ENCODE results near the gene RTBDN. TPM values are rescaled to one million over a fixed set of nuclear protein-coding genes. Genes with fewer than 3 reads are reported as not detected.
A peak's percentile ranks its signal among the peaks of the same experiment; 100 is the strongest.

The RTBDN gene
- total and polyA plus RNA-seq, 2 experiments from 2014 or later: not detected

DNA sequence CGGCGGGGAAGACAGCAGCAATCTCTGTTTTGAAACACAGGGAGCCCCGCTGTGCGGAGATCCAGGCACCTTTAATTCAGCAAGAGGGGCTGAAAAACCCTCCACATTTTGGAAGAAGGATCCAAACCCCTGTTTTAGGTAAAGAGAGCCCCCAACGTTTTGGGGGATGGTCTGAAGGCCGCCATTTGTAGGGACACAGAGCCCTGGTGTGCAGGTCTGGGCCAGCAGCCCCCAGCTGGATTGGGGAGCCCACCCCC is 55.5 kb downstream of the RTBDN start:
- Histone ChIP-seq H3K4me1 (ENCODE audit: insufficient read depth) (peaks cover 20% of the 10 kb centered on the region), H3K27me3 (replicated peaks; ENCODE audit: insufficient read depth) (no peaks in the 10 kb centered on the region), H3K4me3 (peak overlapping the region; percentile 77), H3K9me2 (ENCODE audit: insufficient read depth) (no peaks in the 10 kb centered on the region), H3K27ac (peak overlapping the region; percentile 96), H4K20me1 (ENCODE audit: insufficient read depth) (no peaks in the 10 kb centered on the region), H3K4me2 (ENCODE audit: unreplicated experiment) (peak overlapping the region; percentile 94), H3K79me2 (ENCODE audit: insufficient read depth) (no peaks in the 10 kb centered on the region), H3K9me3 (ENCODE audit: low read depth) (no peaks in the 10 kb centered on the region), H3K9ac (peak overlapping the region; percentile 89), H3K36me3 (ENCODE audit: low read depth) (no peaks in the 10 kb centered on the region), H3F3A (ENCODE audit: insufficient read depth) (peaks cover 36% of the 10 kb centered on the region), H2AFZ (peak overlapping the region; percentile 81)
- DNase-seq: no peak
- 2 to 6% methylated on average over 6 of the region's 6 CpGs for WGBS, 2 experiments (ENCODE audit: low coverage in 1 of 2, low lambda C conversion rate in 2 of 2, missing lambda C conversion rate in 2 of 2)
- in situ Hi-C loops (cut with MboI): no loop called here
- TF ChIP-seq EZH2phosphoT487 (IDR thresholded peaks at IDR 0.05; ENCODE audit: insufficient read depth, low read depth) (no peak), EZH2 (IDR thresholded peaks at IDR 0.05; ENCODE audit: insufficient read depth, poor library complexity, severe bottlenecking) (no peak)

GRCh38 chr19:12778017-12778904 is 56.1 kb downstream of the RTBDN start:
- in situ Hi-C loops (cut with MboI): no loop called here
- Histone ChIP-seq H3K4me1 (ENCODE audit: insufficient read depth) (peaks cover 18% of the 10 kb centered on the region), H3K9ac (peak overlapping the region; percentile 89), H3K27me3 (replicated peaks; ENCODE audit: insufficient read depth) (no peaks in the 10 kb centered on the region), H3K36me3 (ENCODE audit: low read depth) (no peaks in the 10 kb centered on the region), H3K4me3 (peak overlapping the region; percentile 77), H4K20me1 (ENCODE audit: insufficient read depth) (no peaks in the 10 kb centered on the region), H3K9me2 (ENCODE audit: insufficient read depth) (no peaks in the 10 kb centered on the region), H3K9me3 (ENCODE audit: low read depth) (no peaks in the 10 kb centered on the region), H3K4me2 (ENCODE audit: unreplicated experiment) (peak overlapping the region; percentile 94), H3K27ac (peak overlapping the region; percentile 96), H3F3A (ENCODE audit: insufficient read depth) (peaks cover 41% of the 10 kb centered on the region), H3K79me2 (ENCODE audit: insufficient read depth) (no peaks in the 10 kb centered on the region), H2AFZ (peak overlapping the region; percentile 81)
- 1% methylated on average over 37 to 42 of the region's 44 CpGs for WGBS, 2 experiments (ENCODE audit: low coverage in 1 of 2, low lambda C conversion rate in 2 of 2, missing lambda C conversion rate in 2 of 2)
- TF ChIP-seq EZH2 (IDR thresholded peaks at IDR 0.05; ENCODE audit: insufficient read depth, poor library complexity, severe bottlenecking): no peak
- no peak for TF ChIP-seq EZH2phosphoT487 (IDR thresholded peaks at IDR 0.05; ENCODE audit: insufficient read depth, low read depth)
- peak; percentile 88 for DNase-seq

DNA sequence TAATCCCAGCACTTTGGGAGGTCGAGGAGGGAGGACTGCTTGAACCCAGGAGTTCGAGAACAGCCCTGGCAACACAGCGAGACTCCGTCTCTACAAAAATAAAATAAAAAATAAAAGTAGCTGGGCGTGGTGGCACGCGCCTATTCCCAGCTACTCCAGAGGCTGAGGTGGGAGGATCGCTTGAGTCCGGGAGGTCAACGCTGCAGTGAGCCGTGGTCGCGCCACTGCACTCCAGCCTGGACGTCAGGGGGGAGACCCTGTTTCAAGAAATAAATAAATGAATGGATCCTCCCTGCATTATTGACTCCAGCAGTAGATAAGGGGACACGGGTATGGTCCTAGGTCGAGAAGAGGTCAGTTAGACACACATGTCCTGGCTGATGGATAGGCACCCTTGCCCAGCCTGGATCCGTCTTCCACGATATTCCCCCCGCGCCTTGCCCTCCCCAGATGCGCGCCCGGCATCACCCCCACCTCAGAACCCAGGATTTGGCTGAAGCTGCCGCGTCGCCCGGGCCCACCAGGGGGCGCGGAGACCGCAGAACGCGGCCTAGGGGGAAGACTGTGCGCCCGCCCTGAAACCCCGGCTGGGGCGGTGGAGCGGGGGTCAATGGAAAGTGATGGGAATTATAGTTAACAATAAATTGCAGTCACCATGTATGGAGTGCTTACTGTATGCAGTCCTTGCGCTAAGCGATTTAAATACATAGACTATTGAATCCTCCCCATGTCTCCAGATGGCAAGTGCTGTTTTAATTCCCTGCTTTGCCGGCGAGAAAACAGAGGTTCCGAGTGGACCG is 57.0 kb downstream of the RTBDN start:
- no peaks in the 10 kb centered on the region for H3K9me2 ChIP-seq (ENCODE audit: insufficient read depth)

More for the DNA sequence above, 57.0 kb downstream of the RTBDN start:
- H3K4me2 ChIP-seq (ENCODE audit: unreplicated experiment): peak overlapping the region; percentile 94
- no peaks in the 10 kb centered on the region for H3K9me3 ChIP-seq (ENCODE audit: low read depth)
- in situ Hi-C loops (cut with MboI): no loop called here
- peak overlapping the region; percentile 89 for H3K9ac ChIP-seq
- peak; percentile 87 for DNase-seq
- H3K4me1 ChIP-seq (ENCODE audit: insufficient read depth): peaks cover 18% of the 10 kb centered on the region
- H2AFZ ChIP-seq: peak overlapping the region; percentile 81
- peak overlapping the region; percentile 77 for H3K4me3 ChIP-seq
- peak overlapping the region; percentile 96 for H3K27ac ChIP-seq
- 6 to 7% methylated on average over 43 of the region's 43 CpGs for WGBS, 2 experiments (ENCODE audit: low coverage in 1 of 2, low lambda C conversion rate in 2 of 2, missing lambda C conversion rate in 2 of 2)
- TF ChIP-seq EZH2phosphoT487 (IDR thresholded peaks at IDR 0.05; ENCODE audit: insufficient read depth, low read depth) (no peak), EZH2 (IDR thresholded peaks at IDR 0.05; ENCODE audit: insufficient read depth, poor library complexity, severe bottlenecking) (no peak)
- H3K79me2 ChIP-seq (ENCODE audit: insufficient read depth): no peaks in the 10 kb centered on the region
- peaks cover 41% of the 10 kb centered on the region for H3F3A ChIP-seq (ENCODE audit: insufficient read depth)
- H3K27me3 ChIP-seq (replicated peaks; ENCODE audit: insufficient read depth): no peaks in the 10 kb centered on the region
- no peaks in the 10 kb centered on the region for H3K36me3 ChIP-seq (ENCODE audit: low read depth)
- no peaks in the 10 kb centered on the region for H4K20me1 ChIP-seq (ENCODE audit: insufficient read depth)

Small RNA genes lying within 50 kb of the gene (microRNA-seq; reads per million reads assigned to microRNA genes)
- not detected for gene MIR5684 (ENCODE audit: borderline number of aligned reads)
- not detected for gene MIR6794 (ENCODE audit: borderline number of aligned reads)

Small RNA genes lying within 50 kb of the gene (small RNA-seq; reads per million reads assigned to genes)
- gene MIR5684 (ENCODE audit: low read depth, low replicate concordance) (not detected), gene MIR6794 (ENCODE audit: low read depth, low replicate concordance) (not detected)

Other genes with a start within 250 kb of the RTBDN start
- 4.0 and 11.8 TPM in 2 replicates for gene ZNF490, start 223.8 kb downstream of the RTBDN start, total RNA-seq (2014; rRNA removed; shearing (Covaris generic))
- 2.6 and 2.7 TPM in 2 replicates for gene ZNF490, start 223.8 kb downstream of the RTBDN start, polyA plus RNA-seq (2016; fragmentation: Nextera tagmentation; extraction: Ambion mirVana)
- gene ZNF791, start 223.7 kb downstream of the RTBDN start, total RNA-seq (2014; rRNA removed; shearing (Covaris generic)): 11.6 and 11.9 TPM in 2 replicates
- gene ZNF791, start 223.7 kb downstream of the RTBDN start, polyA plus RNA-seq (2016; fragmentation: Nextera tagmentation; extraction: Ambion mirVana): 12.6 and 14.5 TPM in 2 replicates
- 56.5 and 81.7 TPM in 2 replicates for gene MAN2B1, start 167.8 kb downstream of the RTBDN start, total RNA-seq (2014; rRNA removed; shearing (Covaris generic))
- 37.1 and 40.6 TPM in 2 replicates for gene MAN2B1, start 167.8 kb downstream of the RTBDN start, polyA plus RNA-seq (2016; fragmentation: Nextera tagmentation; extraction: Ambion mirVana)
- gene WDR83, start 167.8 kb downstream of the RTBDN start, total RNA-seq (2014; rRNA removed; shearing (Covaris generic)): 8.2 and 9.4 TPM in 2 replicates
- gene WDR83, start 167.8 kb downstream of the RTBDN start, polyA plus RNA-seq (2016; fragmentation: Nextera tagmentation; extraction: Ambion mirVana): 12.7 and 13.1 TPM in 2 replicates
- 68.4 and 104 TPM in 2 replicates for gene DHPS, start 152.7 kb downstream of the RTBDN start, total RNA-seq (2014; rRNA removed; shearing (Covaris generic))
- 50.9 and 56.0 TPM in 2 replicates for gene DHPS, start 152.7 kb downstream of the RTBDN start, polyA plus RNA-seq (2016; fragmentation: Nextera tagmentation; extraction: Ambion mirVana)
- not detected in 2 replicates for gene GNG14, start 146.6 kb downstream of the RTBDN start, total RNA-seq (2014; rRNA removed; shearing (Covaris generic))
- not detected in 2 replicates for gene GNG14, start 146.6 kb downstream of the RTBDN start, polyA plus RNA-seq (2016; fragmentation: Nextera tagmentation; extraction: Ambion mirVana)
- 13.8 and 22.3 TPM in 2 replicates for gene FBXW9, start 137.9 kb downstream of the RTBDN start, total RNA-seq (2014; rRNA removed; shearing (Covaris generic))
- 14.2 TPM in 2 replicates for gene FBXW9, start 137.9 kb downstream of the RTBDN start, polyA plus RNA-seq (2016; fragmentation: Nextera tagmentation; extraction: Ambion mirVana)
- 30.9 and 34.3 TPM in 2 replicates for gene TNPO2, start 110.6 kb downstream of the RTBDN start, total RNA-seq (2014; rRNA removed; shearing (Covaris generic))
- gene TNPO2, start 110.6 kb downstream of the RTBDN start, polyA plus RNA-seq (2016; fragmentation: Nextera tagmentation; extraction: Ambion mirVana): 13.2 and 13.3 TPM in 2 replicates
- gene TRIR, start 99.9 kb downstream of the RTBDN start, total RNA-seq (2014; rRNA removed; shearing (Covaris generic)): 202 and 210 TPM in 2 replicates
- 162 and 170 TPM in 2 replicates for gene TRIR, start 99.9 kb downstream of the RTBDN start, polyA plus RNA-seq (2016; fragmentation: Nextera tagmentation; extraction: Ambion mirVana)
- gene GET3, start 97.1 kb downstream of the RTBDN start, total RNA-seq (2014; rRNA removed; shearing (Covaris generic)): 81.3 and 110 TPM in 2 replicates
- gene GET3, start 97.1 kb downstream of the RTBDN start, polyA plus RNA-seq (2016; fragmentation: Nextera tagmentation; extraction: Ambion mirVana): 106 and 111 TPM in 2 replicates
- not detected in 2 replicates for gene BEST2, start 82.8 kb downstream of the RTBDN start, total RNA-seq (2014; rRNA removed; shearing (Covaris generic))
- not detected in 2 replicates for gene BEST2, start 82.8 kb downstream of the RTBDN start, polyA plus RNA-seq (2016; fragmentation: Nextera tagmentation; extraction: Ambion mirVana)
- 17.1 TPM in 2 replicates for gene HOOK2, start 59.0 kb downstream of the RTBDN start, total RNA-seq (2014; rRNA removed; shearing (Covaris generic))
- gene HOOK2, start 59.0 kb downstream of the RTBDN start, polyA plus RNA-seq (2016; fragmentation: Nextera tagmentation; extraction: Ambion mirVana): 11.8 and 12.4 TPM in 2 replicates
- gene JUNB, start 43.1 kb downstream of the RTBDN start, total RNA-seq (2014; rRNA removed; shearing (Covaris generic)): 159 and 195 TPM in 2 replicates
- 95.1 and 96.2 TPM in 2 replicates for gene JUNB, start 43.1 kb downstream of the RTBDN start, polyA plus RNA-seq (2016; fragmentation: Nextera tagmentation; extraction: Ambion mirVana)
- gene PRDX2, start 32.8 kb downstream of the RTBDN start, total RNA-seq (2014; rRNA removed; shearing (Covaris generic)): 230 TPM in 2 replicates
- 252 TPM in 2 replicates for gene PRDX2, start 32.8 kb downstream of the RTBDN start, polyA plus RNA-seq (2016; fragmentation: Nextera tagmentation; extraction: Ambion mirVana)
- not detected in 2 replicates for gene THSD8, start 32.5 kb downstream of the RTBDN start, total RNA-seq (2014; rRNA removed; shearing (Covaris generic))
- 10.8 and 12.5 TPM in 2 replicates for gene THSD8, start 32.5 kb downstream of the RTBDN start, polyA plus RNA-seq (2016; fragmentation: Nextera tagmentation; extraction: Ambion mirVana)
- 8.2 and 16.9 TPM in 2 replicates for gene RNASEH2A, start 28.0 kb downstream of the RTBDN start, total RNA-seq (2014; rRNA removed; shearing (Covaris generic))
- 23.8 and 32.3 TPM in 2 replicates for gene RNASEH2A, start 28.0 kb downstream of the RTBDN start, polyA plus RNA-seq (2016; fragmentation: Nextera tagmentation; extraction: Ambion mirVana)
- gene MAST1, start 3.9 kb upstream of the RTBDN start, total RNA-seq (2014; rRNA removed; shearing (Covaris generic)): 1.8 TPM in 1 of 2 replicates, not detected in the other
- gene MAST1, start 3.9 kb upstream of the RTBDN start, polyA plus RNA-seq (2016; fragmentation: Nextera tagmentation; extraction: Ambion mirVana): 0.24 TPM in 1 of 2 replicates, not detected in the other
- gene DNASE2, start 46.9 kb upstream of the RTBDN start, total RNA-seq (2014; rRNA removed; shearing (Covaris generic)): 35.4 and 40.9 TPM in 2 replicates
- 51.7 and 52.4 TPM in 2 replicates for gene DNASE2, start 46.9 kb upstream of the RTBDN start, polyA plus RNA-seq (2016; fragmentation: Nextera tagmentation; extraction: Ambion mirVana)
- gene KLF1, start 52.6 kb upstream of the RTBDN start, total RNA-seq (2014; rRNA removed; shearing (Covaris generic)): 0.11 TPM in 1 of 2 replicates, not detected in the other
- not detected in 2 replicates for gene KLF1, start 52.6 kb upstream of the RTBDN start, polyA plus RNA-seq (2016; fragmentation: Nextera tagmentation; extraction: Ambion mirVana)
- 22.5 and 30.0 TPM in 2 replicates for gene GCDH, start 56.6 kb upstream of the RTBDN start, total RNA-seq (2014; rRNA removed; shearing (Covaris generic))
- 20.0 and 20.7 TPM in 2 replicates for gene GCDH, start 56.6 kb upstream of the RTBDN start, polyA plus RNA-seq (2016; fragmentation: Nextera tagmentation; extraction: Ambion mirVana)
- 0.25 TPM in 1 of 2 replicates, not detected in the other for gene SYCE2, start 84.7 kb upstream of the RTBDN start, total RNA-seq (2014; rRNA removed; shearing (Covaris generic))
- 0.49 and 0.56 TPM in 2 replicates for gene SYCE2, start 84.7 kb upstream of the RTBDN start, polyA plus RNA-seq (2016; fragmentation: Nextera tagmentation; extraction: Ambion mirVana)
- gene FARSA, start 99.1 kb upstream of the RTBDN start, total RNA-seq (2014; rRNA removed; shearing (Covaris generic)): 33.5 and 39.2 TPM in 2 replicates
- 79.9 and 83.4 TPM in 2 replicates for gene FARSA, start 99.1 kb upstream of the RTBDN start, polyA plus RNA-seq (2016; fragmentation: Nextera tagmentation; extraction: Ambion mirVana)
- gene CALR, start 104.0 kb upstream of the RTBDN start, total RNA-seq (2014; rRNA removed; shearing (Covaris generic)): 1,238 and 1,432 TPM in 2 replicates
- gene CALR, start 104.0 kb upstream of the RTBDN start, polyA plus RNA-seq (2016; fragmentation: Nextera tagmentation; extraction: Ambion mirVana): 1,015 and 1,067 TPM in 2 replicates
- 88.5 and 107 TPM in 2 replicates for gene RAD23A, start 111.3 kb upstream of the RTBDN start, total RNA-seq (2014; rRNA removed; shearing (Covaris generic))
- gene RAD23A, start 111.3 kb upstream of the RTBDN start, polyA plus RNA-seq (2016; fragmentation: Nextera tagmentation; extraction: Ambion mirVana): 177 and 182 TPM in 2 replicates
- 41.6 and 48.4 TPM in 2 replicates for gene GADD45GIP1, start 122.6 kb upstream of the RTBDN start, total RNA-seq (2014; rRNA removed; shearing (Covaris generic))
- 132 and 136 TPM in 2 replicates for gene GADD45GIP1, start 122.6 kb upstream of the RTBDN start, polyA plus RNA-seq (2016; fragmentation: Nextera tagmentation; extraction: Ambion mirVana)
- not detected in 2 replicates for gene DAND5, start 135.0 kb upstream of the RTBDN start, total RNA-seq (2014; rRNA removed; shearing (Covaris generic))
- not detected in 2 replicates for gene DAND5, start 135.0 kb upstream of the RTBDN start, polyA plus RNA-seq (2016; fragmentation: Nextera tagmentation; extraction: Ambion mirVana)
- 71.0 and 81.4 TPM in 2 replicates for gene NFIX, start 160.9 kb upstream of the RTBDN start, total RNA-seq (2014; rRNA removed; shearing (Covaris generic))
- 59.2 and 60.8 TPM in 2 replicates for gene NFIX, start 160.9 kb upstream of the RTBDN start, polyA plus RNA-seq (2016; fragmentation: Nextera tagmentation; extraction: Ambion mirVana)